AG09309 (cell line): ENCODE measurements around the gene REG1B.
"Not testable (repeated sequence)": the region's sequence is repeated elsewhere in the genome, so short reads cannot be mapped to it uniquely, and the experiment has no call there.

Source experiments
- DNase-seq: peaks from one replicate; pipeline ENCODE4 v3.0.0-alpha.2; 2010; ENCODE audit warnings: low read depth
- H3K4me3 ChIP-seq: 2 replicates; pipeline ENCODE4 v1.5.1; 2011; ENCODE audit warnings: mild to moderate bottlenecking, low read depth, low read length, moderate library complexity; ENCODE audit not compliant: control insufficient read depth
- TF ChIP-seq, protein P1 (sequence below): IDR thresholded peaks from 2 replicates; pipeline ENCODE4 v1.5.1; 2011; ENCODE audit warnings: mild to moderate bottlenecking, low read depth, low read length, inconsistent platforms; ENCODE audit not compliant: insufficient read depth, control insufficient read depth; ENCODE audit errors: missing control alignments

Gene REG1B

DNA sequence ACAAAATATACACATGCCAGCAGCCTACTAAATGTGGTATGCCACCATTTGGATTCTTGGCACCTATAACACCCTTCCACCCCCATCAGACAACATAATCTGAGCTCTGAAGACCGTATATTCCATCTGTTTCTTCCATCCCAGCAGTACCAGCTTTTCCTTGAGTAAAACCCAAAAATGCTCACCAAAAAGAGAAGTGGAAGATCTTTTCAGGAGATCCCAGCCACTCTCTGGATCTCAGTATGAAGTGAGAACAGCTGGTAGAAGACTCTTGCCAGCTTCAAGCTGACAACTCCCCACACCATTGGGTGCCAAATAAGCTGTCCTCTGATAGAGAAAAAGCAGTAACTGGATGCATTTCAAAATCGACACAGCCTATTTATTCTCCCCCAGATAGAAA lies 22.6 kb downstream of the REG1B start:
- no peak for DNase-seq
- H3K4me3 ChIP-seq, result no peak overlapping the region
- TF ChIP-seq, protein P1, sequence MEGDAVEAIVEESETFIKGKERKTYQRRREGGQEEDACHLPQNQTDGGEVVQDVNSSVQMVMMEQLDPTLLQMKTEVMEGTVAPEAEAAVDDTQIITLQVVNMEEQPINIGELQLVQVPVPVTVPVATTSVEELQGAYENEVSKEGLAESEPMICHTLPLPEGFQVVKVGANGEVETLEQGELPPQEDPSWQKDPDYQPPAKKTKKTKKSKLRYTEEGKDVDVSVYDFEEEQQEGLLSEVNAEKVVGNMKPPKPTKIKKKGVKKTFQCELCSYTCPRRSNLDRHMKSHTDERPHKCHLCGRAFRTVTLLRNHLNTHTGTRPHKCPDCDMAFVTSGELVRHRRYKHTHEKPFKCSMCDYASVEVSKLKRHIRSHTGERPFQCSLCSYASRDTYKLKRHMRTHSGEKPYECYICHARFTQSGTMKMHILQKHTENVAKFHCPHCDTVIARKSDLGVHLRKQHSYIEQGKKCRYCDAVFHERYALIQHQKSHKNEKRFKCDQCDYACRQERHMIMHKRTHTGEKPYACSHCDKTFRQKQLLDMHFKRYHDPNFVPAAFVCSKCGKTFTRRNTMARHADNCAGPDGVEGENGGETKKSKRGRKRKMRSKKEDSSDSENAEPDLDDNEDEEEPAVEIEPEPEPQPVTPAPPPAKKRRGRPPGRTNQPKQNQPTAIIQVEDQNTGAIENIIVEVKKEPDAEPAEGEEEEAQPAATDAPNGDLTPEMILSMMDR, result no peak

DNA sequence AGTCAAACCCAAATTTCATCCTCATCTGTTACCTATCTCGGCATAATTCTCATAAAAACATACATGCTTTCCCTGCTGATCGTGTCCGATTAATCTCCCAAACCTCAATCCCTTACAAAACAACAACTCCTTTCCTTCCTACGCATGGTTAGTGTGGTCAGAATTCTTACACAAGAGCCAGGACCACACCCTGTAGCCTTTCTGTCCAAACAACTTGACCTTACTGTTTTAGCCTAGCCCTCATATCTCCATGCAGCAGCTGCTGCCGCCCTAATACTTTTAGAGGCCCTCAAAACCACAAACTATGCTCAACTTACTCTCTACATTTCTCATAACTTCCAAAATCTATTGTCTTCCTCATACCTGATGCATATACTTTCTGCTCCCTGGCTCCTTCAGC lies 33.0 kb downstream of the REG1B start:
- not testable (repeated sequence) for H3K4me3 ChIP-seq, DNase-seq

DNA sequence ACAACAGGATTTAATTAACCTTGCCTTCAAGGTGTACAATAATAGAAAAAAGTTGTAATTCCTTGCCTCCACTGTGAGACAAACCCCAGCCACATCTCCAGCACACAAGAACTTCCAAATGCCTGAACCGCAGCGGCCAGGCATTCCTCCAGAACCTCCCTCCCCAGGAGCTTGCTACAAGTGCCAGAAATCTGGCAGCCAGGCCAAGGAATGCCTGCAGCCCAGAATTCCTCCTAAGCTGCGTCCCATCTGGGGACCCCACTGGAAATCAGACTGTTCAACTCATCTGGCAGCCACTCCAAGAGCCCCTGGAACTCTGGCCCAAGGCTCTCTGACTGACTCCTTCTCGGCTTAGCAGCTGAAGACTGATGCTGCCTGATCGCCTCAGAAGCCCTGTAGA lies 34.3 kb downstream of the REG1B start:
- H3K4me3 ChIP-seq, DNase-seq: not testable (repeated sequence)

DNA sequence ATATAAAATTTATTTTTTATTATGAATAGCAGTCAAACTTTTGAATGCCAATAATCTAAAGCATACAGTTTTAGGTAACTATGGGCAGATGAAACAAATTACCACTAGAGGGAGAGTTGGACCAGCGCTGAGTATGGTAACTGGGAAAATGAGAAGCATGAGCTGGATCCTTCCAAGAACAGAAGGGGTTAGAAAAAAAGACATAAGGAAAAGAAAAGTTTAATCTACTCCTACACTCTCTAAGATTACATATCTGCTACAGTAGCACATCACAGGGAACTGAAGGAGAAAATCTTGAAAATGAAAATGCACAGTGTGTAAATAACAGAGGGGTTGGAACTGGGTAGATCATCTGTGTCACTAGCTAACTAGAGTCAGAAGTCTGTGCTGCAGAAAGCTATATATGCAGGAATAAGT lies 46.8 kb downstream of the REG1B start:
- no peak for DNase-seq
- H3K4me3 ChIP-seq, result no peak overlapping the region
- TF ChIP-seq, protein P1, result no peak

DNA sequence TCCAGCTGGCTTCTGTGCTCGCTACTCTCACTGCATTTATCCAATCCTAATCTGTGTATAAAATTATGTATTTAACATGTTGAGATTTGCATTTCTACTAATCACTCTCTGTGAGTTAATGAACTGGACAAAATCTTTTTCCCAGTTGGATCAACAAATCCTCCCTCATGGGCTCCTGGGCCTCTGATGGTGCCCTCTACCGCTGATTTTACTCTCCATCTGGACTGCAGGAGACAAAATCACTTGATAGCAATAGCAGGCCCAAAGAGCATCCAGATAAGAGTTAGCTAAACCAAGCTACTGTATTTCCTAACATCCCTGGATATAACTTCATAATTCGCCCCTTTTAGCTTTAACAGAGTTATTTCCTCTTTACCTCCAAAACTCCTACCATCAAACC lies 47.8 kb downstream of the REG1B start:
- no peak overlapping the region for H3K4me3 ChIP-seq
- TF ChIP-seq, protein P1, result no peak
- no peak for DNase-seq
